HG03064 (cell line): ENCODE results near the gene LENG9.
"Not testable (repeated sequence)": the region's sequence is repeated elsewhere in the genome, so short reads cannot be mapped to it uniquely, and the experiment has no call there.

ENCODE experiments used
- ATAC-seq: cut with Tn5 transposase; IDR thresholded peaks from one replicate; pipeline ENCODE4 v1.9.1; 2021; ENCODE audit warnings: low read depth; ENCODE audit not compliant: unreplicated experiment

LENG9 gene

GRCh38 chr19:54463531-54464043 is at the start of gene LENG9:
LENG9 (minus strand) TSS chr19:54463778; CDS start chr19:54463526, 252 bp downstream.
- ATAC-seq = peak; percentile 40

GRCh38 chr19:54509200-54509940 is 45.8 kb upstream of the LENG9 start:
- ATAC-seq = not testable (repeated sequence)

DNA sequence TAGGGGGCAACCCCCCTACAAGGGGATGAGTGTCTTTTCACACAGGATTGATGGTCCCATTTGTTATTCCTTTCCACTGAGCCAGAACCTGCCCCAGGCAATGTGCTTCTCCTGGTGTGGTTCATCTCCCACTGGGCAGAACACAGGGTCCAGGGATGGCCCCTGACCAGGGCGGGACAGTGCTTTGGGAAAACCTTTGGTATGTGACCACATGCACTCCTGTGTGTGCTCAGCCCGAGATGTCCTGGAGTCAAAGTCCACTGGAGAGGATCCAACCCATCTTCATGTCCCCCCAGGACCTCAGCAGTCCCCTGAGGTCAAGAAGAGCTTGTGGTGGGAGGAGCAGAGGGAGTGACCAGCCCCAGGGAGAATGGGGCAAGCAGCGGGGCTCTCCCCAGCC is 44.9 kb upstream of the LENG9 start:
- ATAC-seq = not testable (repeated sequence)

- ATAC-seq = no peak
These were observed 44.2 kb upstream of the LENG9 start for GRCh38 chr19:54507824-54508223.

DNA sequence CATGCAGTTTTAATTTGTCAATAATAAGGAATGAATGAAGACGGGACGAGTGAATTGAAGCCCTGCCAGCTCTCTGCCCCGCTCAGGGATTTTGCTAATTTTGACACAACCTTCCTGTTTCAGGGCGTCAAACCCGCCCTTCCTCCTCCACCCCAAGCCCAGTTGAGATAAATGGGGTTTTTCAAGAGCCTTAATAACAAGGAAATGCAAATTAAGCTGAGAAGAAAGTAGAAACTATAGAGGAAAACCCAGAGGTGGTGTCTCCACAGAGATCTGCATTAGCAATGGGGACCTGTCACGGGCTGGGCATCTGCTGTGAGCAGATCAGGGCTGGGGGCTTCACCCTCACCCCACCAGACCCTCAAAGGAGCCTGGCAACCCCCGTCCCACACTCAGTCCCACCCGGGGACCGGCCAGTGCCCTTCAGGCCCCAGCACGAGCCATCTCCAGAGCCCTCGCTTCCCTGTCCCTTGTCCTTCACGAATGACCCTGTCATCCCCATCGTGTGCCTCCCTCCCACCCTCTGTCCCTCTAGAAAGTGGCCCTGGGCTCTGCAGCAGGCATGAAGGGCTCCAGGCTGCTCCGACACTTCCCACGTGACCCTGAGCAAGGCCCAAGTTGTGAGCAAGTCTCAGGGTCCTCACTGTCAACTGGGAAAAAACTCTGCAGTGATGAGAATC is 43.6 kb upstream of the LENG9 start:
- ATAC-seq = not testable (repeated sequence)

GRCh38 chr19:54506079-54506478 is 42.5 kb upstream of the LENG9 start:
- ATAC-seq = no peak

DNA sequence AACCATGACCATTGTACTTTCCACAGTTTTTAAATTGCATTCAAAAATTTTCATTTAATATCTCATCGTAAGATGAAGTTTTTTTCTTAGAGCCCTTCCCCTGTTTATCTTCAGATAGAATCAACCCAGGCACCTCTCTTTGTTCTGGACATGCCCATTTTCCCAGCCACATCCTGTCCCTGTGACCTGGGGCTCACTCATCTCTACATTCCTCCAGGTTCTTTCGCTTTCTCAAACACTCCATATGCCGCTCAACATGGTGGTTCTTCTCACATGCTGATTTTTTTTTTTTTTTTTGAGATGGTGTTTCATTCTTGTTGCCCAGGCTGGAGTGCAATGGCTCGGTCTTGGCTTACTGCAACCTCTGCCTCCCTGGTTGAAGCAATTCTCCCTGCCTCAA is 42.0 kb upstream of the LENG9 start:
- not testable (repeated sequence) for ATAC-seq

DNA sequence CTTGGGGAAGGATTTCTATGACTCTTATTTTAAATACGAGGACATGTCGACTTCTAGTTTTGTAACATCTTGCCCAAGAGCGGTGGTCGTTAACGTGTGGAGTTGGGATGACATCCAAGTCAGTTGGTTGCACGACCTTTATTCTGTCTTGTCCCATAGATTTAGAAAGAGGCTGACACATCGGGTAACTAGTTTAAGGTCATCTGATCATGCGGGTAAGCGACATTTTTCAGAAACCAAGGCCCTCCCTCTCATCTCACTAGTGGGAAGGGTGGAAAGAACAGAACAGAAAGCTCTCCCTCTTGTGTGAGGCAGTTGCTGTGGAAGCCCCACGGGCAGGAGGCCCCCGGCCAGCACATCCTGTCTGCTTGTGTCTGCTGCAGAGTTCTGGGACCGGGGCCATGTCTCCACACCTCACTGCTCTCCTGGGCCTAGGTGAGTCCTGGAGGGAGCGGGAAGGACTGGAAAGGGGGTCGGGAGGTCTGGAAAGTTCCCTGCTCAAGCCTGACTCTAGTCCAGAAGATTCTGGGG is 39.0 kb upstream of the LENG9 start, which contains the start of gene LAIR2:
Gene LAIR2 (plus strand): TSS at position 314 of the 531 bp plus-strand sequence. CDS start 88 bp downstream, at position 402.
- no peak for ATAC-seq

DNA sequence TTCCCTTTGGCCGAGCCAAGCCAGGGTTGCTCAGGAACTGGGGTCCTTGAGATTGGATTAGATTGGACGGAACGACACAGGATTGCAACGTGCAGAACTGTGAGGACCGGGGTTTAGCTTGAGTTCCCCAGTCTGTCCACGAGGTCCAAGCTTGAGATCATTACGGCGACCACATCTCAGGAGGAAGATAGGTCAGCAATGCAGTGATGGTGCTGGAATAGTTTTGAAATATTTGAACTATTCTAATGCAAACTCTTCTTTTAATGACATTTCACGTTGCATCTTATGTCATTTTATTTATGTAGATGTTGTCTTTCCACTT is 34.8 kb upstream of the LENG9 start:
- not testable (repeated sequence) for ATAC-seq

DNA sequence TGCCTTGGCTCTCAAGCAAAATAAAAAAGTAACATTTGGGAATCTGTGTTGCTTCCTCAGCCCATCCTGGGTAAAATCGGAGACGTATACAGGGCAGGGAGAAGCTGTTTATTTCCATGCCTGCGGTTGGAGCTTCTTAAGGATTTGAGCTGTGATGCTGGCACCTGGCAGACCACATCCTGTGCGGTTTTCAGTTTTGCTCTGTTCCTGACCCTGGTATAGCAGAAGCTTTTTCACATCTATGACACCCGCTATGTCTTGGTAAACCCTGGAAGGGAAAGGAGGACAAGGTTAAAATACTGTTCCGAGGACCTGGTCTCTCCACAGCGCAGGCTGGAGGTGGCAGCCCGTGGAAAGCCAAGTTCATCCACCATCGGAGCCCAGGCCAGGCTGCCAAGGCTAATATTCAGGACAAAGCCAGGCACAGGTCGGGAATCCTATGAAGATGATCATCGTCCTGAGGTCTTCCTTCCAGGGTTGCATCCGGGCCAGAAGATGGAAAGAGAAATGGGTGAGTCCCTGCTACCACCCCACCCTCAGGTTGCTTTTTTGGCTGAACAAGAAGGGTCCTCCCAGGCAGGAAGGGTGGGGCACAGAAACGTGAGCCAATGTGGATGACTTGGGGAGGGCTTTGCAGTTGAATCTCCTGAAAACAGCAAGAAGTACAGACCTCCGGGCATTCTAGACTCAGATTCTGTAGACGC is 34.3 kb upstream of the LENG9 start:
- not testable (repeated sequence) for ATAC-seq

GRCh38 chr19:54495284-54495683 is 31.7 kb upstream of the LENG9 start:
- ATAC-seq = not testable (repeated sequence)

DNA sequence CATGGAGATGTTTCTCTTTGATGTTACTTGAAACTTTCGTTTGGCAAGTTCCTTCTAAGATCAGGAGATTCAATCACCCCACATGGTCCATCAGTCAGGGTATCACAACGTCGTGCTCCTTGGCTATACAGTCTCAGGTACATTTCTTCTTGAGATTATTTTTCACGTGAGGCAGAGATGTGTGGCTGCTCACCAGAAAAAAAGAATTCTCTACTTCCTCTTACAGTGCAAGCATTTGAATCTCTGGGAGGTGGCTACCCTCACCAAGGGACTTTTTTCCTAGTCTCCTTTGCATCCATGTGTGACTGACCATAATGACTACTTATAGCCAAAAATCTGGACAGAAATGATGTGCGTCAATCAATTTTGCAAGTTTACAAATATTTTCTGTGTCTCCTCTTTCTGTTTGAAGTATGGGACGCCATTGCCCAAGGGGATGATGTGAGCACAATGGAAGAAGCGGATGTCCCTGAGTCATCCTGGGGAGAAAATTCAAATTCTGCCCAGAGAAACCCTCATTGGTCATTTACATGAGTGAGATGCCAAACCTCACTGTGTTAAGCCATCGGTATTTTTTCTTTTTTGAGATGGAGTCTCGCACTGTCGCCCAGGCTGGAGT is 30.5 kb upstream of the LENG9 start:
- no peak for ATAC-seq

DNA sequence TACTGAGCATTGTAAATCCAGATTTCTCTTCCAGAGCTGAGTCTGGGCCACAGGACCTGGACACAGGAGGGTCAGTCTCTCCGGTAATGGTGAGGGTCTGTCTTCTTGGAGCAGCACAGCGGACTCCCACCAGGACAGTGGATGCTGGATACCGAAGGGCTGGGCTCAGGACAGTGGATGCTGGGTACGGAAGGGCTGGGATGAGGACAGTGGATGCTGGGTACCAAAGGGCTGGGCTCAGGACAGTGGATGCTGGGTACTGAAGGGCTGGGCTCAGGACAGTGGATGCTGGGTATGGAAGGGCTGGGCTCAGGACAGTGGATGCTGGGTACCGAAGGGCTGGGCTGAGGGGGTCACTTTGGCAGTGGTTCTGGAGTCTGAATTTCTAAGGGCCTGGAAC is 29.5 kb upstream of the LENG9 start:
- ATAC-seq = not testable (repeated sequence)

DNA sequence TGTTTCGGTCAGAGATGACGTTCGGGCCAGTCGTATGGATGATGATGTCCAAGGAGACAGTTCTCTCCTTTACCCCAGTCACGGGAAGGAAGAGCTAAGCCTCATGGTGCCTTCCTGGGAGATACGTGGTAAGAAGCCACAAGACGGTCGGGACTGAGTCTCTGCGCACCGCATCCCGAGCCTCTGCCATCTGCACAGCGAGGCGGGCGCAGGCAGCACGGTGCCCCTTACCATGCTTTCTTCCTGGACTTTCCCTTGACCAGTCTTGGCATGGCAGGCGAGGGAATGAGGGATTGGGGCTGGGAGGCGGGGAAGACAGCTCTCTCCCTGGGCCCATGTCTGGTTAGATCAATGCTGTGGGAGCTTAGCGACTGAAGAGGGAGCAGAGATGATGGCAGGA is 29.0 kb upstream of the LENG9 start:
- ATAC-seq = no peak

- ATAC-seq = no peak
These were observed 26.2 kb upstream of the LENG9 start for GRCh38 chr19:54489766-54490165.

DNA sequence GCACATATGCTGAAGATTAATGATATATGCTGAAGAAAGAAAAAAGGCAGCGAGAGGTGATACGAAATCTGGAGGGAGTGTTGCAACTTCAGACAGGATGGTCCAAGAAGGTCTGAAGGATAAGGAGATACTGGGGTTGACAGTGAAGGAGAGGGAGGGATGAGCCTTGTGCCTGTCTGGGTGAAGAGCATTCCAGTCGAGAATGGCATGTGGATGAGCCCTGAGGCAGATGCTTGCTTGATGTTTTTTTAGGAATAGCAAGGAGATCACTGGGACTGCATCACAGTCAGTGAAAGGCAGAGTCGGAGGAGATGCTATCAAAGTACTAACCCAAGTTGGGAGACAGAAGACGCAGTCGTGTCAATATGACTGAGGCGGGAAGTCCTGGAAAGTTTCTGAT is 25.8 kb upstream of the LENG9 start:
- no peak for ATAC-seq

- no peak for ATAC-seq
These were observed 22.3 kb upstream of the LENG9 start for GRCh38 chr19:54485851-54486250.

DNA sequence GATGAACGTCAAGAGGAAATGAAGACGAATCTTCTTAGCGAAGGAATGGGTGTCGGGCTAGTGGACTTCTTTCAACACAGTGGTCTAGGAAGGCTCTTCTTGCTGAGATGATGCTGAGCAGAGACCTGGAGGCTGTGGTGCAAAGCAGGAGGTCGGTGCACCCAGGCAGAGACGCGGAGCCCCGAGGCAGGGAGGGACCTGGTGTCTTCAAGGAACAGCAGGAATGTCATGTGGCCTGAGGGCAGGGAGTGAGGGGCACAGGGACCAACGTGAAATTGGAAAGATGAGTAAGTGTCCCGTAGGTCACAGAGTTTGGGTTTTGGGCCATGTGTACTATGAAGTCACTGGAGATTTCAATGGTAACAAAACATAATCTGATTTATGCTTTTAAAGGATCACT is 20.9 kb upstream of the LENG9 start:
- ATAC-seq = no peak

DNA sequence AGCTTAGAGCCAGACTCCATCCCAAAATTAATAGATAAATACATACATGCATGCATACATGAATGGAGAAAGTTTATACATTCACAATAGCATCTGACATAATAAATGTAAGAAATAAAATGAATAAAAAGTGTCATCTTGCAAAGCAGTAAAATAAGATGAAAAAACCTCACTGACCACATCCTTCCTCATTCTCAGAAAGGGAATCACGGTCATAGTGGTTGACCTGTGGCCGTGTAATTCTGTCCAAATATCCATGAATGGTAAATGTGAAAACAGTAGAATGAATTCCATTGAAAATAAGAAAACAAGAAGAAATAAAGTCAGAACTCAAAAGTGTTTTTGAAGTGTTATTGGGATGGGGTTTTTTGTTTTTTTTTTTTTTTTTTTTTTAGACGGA is 19.3 kb upstream of the LENG9 start:
- no peak for ATAC-seq

DNA sequence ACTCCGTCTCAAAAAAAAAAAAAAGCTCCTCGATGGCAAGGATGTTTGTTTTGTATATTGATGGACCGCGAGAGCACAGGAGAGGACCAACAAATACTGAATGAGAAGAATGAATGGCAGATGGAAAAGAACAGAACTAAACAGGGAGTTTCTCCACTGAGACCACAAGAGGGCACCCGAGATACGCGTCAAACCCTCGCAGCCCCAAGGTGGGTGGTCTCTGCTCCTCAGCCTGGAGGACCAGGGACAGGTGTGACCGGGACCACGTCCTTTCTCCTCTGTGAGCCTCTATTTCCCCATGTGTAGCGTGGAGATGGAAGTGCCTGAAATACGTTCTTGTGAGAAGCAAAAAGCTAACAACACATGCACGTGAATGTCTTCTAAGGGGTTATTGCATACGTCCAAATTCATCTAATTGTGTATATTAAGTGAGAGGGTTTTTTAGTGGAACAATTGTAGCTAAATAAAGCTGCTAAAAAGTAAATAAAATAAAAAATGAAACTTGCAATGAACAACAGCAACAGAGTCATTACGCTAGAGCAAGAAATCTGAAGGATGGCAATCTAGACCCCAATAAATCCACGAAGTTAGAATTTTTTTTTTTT is 17.9 kb upstream of the LENG9 start:
- no peak for ATAC-seq
